ENCODE results near the gene MYO1A.

The MYO1A gene

DNA sequence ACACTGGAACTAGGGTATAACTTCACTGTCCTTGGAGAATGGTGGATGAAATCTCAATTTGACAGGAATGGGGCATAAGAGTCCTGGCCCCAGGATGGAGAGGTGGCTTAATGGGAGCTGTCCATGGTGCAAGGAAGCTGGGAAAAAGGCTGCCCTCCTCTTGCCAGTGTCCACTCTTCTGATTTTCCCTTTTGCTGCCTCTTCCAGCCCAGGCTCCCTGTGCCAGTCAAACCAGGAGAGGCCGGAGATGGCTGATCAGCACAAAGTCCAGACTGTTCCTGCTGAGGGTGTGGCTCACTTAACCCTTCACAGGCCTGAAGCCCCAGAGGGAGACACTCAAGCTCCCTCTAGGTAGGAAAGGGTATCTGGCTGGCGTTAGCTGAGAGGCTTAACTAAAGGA lies at the start of gene MYO1A:
Gene MYO1A, minus strand, starts transcription at position 240 of the 400 bp plus-strand sequence. CDS start 1,806 bp downstream, outside the sequence.
- peak; percentile 35 for DNase-seq (ENCODE audit: low spot score)

DNA sequence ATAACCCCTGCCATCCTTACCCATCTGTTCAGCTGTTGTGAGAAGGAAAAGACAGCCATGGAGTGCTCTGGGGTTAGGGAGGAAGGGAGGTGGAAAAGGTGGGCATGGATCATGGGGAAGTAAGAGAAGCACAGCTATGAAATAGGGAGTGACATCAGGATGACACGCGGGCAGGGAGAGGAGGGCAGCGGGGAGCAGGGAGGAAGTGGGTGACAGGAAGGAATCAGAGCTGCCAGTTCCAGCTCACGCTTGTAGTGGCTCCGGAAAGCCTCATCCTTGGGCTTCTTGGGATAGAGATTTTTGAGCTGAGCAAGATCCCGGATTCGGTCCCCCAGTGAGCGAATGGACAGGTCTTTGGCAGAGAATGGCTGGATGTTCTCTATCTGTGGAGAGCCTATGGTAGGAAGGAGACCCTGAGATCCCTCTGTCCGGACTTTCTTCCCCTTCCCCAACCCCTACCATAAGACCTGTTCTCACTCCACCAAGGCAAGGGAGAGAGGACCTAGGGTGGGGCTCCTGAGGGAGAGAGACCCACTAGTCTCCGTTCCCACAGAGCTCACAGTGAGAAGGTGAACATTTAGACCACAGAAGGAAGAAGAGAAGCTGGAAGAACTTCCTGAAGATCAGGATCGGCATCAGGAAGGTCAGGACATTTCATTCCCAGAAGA lies 49.3 kb upstream of the MYO1A start:
- DNase-seq (ENCODE audit: low spot score): no peak

DNA sequence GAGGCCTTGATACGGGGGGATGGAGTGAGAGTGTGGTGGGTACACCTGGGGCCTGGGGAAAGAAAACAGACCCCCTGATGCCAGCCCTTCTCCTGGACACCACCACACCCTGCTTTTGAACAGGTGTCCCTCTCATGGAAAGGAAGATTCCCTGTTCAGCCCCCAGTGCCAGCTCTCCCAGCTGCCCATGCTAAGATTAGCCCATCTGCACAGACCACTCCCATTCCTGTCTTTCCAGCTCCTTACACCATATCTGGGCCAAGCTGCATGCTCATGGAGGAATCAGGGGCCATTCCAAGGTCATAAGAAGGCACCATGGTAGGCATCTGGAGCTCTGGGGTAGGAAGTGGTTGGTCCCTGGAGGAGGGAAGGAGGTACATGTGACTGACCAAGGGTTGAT lies 48.6 kb upstream of the MYO1A start:
- no peak for DNase-seq (ENCODE audit: low spot score)

DNA sequence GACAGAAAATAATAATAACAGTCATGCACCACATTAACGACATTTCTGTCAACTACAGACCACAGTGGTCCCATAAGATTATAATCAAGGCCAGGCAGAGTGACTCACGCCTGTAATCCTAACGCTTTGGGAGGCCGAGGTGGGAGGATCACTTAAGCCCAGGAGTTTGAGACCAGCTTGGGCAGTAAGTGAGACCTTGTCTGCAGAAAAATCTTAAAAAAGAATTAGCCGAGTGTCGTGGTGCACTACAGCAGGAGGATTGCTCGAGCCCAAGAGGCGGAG lies 47.6 kb upstream of the MYO1A start:
- no peak for DNase-seq (ENCODE audit: low spot score)

DNA sequence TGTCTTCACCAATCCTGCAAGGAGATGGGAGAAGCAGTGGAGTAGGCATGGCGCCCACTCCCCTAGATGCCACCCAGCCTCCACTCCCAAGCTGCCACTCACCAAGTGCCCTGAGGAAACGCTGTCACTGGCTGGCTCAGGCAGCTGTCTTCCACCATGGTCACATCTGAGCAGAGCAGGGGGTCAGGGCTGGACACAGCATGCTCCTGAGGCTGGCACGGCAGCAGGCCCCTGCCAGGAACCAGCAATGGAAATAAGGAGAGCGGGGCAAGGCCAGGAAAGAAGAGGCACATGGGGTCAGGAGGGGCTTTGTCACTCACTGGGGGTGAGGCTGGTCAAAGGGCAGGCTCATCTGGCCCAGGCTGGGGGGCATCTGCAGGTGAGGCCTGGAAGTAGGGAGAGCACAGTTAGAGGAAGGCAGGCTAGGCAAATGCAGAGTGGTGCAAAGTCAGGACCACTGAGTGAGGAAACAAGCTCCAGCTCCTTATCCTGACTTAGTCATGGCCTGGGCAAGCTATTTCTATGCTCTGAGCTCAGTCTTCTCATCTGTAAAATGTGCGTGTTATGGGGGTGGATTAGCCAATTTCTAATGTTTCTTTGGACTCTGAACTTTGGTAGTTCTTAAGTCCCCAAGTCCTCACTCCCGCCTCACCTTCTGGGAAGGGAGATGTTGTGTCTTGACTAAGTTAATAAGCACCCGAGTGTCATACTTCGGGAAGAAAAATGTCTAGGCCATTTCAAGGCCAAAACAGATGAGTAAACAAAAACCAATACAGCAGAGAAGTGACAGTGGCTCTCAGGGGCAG lies 47.0 kb upstream of the MYO1A start:
- no peak for DNase-seq (ENCODE audit: low spot score)

DNA sequence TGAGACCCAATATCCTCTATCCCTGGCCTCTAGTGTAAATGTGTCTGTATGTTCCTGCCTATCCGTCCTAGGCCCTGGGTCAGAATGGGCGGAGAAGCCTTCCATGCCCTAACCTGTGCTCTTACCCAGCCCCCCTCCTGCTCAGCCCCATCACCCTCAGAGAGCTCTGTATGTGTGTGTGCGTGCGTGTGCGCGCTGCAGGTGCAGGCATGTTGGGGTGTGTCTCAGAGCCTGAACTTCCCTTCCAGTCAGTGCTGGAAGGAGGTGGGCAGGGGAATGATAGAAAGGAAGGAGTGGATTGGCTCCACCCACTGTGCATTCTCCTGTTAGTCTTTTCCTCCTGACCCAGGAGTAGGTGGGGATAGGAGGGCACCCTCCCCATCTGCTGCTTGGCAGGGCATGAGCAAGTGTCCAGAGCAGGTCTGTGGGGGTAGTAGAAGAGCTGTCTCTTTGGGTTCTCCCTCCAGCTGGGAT lies 46.2 kb upstream of the MYO1A start:
- DNase-seq (ENCODE audit: low spot score): no peak

DNA sequence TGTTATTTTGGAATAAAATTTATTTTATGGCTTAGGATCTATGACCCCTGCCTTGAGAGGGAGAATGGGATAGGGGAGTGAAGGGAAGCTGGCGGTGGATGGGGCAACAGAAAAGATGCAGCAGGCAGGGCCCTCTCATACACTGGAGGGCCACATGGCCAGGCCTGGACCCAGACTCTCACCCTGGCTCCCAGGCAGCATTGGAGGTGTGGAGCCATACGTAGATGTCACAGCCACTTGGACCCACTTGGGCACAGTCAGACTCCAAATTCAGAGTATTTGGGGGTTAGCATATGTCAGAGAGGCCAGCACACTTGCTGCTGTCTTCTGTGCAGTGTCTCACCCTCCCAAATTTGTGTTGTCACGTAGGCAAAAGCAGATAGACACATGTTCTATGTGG lies 45.5 kb upstream of the MYO1A start:
- no peak for DNase-seq (ENCODE audit: low spot score)

DNA sequence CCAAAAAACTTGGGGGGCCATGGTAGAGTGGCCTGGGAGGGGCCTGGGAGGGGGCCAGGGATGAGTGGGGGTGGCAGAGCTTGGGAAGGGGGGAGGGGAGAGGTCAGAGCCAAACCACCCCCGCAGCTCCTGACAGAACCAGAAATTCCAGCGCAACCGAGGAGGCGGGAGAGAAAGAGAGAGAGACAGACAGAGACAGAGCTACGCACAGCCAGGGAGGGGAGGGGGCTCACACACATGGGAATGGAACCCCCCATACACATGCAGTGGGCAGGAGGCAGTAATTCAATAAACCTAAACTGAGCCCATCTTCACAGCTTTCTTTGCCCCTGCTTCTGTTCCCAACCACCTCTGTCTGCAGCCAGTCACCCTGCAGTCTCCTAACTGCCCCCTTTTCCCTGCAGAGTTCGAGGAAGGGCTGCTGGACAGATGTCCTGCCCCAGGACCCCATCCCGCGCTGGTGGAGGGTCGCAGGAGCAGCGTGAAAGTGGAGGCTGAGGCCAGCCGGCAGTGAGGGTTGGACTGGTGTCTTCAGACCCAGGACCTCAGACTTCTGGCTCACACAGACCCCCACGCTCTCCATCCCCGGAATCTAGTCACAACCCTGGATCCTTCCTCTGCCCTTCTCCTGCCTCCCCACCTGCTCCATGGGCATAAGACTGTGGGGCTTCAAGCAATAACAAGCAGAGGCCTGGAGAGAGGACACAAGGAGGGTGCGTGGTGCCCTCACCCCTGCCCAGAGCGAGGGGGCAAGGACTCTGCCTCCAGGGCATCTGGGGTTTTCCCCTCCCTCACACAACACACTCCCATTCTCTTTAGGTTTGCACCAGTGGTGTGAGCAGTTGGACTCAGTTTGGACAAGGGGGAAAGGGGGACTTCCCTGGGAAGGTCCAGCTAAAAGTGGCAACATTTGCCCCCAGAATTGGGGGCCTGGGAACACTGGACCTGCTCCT lies 44.6 kb upstream of the MYO1A start:
- no peak for DNase-seq (ENCODE audit: low spot score)

DNA sequence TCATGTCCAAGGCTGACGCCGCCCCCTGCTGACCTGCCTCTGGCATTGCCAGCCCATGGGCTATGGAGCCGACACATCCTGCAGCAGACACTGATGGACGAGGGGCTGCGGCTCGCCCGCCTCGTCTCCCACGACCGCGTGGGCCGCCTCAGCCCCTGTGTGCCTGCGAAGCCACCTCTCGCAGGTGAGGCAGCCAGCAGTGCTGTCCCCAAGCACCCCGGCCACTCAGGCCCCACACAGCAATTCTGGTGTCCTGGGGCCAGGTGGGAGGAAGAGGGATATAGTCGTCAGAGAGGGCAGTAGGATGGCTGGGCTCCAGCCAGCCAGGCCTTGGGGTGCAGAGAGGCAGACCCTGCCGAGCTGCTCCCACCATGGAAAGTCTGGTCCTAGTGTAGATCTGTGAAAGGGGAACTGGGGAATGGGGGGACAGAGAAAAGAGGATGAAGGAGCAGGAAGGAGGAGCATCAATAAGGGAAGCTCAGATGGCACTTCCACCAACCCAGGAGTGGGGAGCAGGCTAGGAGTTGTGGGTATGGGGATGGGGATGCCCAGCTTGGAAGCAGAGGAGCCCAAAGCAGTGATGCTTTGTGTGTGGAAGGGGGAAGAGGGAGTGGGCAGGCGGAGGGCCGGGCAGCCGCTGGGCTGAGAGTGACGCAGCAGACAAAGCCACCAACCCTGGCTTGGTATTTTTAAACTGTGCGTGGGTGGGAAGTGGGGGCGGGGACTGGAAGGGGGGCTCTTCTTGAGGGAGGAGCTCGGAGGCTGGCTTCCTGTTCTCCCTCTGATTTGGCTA lies 43.7 kb upstream of the MYO1A start:
- peak; percentile 75 for DNase-seq (ENCODE audit: low spot score)

DNA sequence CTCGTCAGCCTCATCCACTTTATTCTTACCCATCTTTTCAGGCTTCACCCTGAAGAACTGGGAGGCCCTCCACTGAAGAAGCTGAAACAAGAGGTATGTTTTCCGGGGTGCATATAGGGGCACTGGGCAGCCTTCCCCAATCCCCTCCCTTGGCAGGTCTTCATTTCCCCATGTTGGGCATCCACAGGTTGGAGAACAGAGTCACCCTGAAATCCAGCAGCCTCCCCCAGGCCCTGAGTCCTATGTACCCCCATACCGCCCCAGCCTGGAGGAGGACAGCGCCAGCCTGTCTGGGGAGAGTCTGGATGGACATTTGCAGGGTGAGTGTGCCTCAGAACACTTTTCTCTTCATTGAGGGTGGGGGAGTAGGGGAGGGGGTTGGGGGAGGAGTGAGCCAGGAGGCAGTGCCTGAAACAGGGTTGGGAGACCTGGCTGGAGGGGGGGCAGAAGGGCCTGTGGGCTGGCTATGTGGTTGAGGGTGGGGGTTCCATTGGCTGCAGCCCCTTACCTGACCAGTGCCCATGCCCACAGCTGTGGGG lies 43.0 kb upstream of the MYO1A start:
- DNase-seq (ENCODE audit: low spot score): no peak

DNA sequence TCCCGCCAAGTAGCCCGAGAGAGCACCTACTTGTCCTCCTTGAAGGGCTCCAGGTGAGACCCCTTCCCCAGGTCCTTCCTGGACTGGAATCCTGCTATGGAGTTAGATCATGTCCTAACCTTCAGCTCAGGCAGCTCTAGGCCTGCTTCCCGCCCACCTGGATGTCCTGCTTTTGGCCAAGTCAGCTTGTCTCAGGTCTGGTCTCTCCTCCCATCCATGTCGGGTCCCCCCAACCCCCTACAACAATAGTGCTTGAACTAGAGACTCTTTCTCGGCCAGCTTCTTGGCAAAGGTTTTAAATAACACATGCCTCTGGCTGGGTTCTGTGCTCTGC lies 42.6 kb upstream of the MYO1A start:
- no peak for DNase-seq (ENCODE audit: low spot score)

DNA sequence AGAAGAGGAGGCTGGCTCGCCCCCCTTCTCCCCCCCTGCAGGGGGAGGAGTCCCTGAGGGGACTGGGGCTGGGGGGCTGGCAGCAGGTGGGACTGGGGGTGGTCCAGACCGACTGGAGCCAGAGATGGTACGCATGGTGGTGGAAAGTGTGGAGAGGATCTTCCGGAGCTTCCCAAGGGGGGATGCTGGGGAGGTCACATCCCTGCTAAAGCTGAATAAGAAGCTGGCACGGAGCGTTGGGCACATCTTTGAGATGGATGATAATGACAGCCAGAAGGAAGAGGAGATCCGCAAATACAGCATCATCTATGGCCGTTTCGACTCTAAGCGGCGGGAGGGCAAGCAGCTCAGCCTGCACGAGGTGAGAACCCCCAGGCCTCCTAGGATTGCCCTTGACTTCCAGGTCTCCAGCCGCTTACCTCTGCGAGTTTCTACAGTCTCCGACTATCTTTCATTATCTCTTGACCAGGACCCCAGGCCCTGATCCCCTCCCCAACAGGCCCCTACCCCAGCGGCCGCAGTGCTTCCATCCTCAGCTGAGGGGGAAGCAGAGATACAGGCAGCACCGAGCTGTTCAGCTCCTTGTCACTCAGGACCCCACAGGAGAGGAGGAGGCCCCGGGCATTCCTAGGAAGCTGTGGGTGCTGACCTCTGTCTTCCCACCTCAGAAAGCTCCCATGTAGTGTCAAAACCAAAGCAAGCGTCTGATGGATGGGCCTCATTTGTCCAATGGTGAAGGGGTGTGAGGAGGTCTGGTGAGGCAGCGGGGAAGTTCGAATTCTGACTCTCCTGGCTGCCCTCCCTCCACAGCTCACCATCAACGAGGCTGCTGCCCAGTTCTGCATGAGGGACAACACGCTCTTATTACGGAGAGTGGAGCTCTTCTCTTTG lies 42.0 kb upstream of the MYO1A start:
- no peak for DNase-seq (ENCODE audit: low spot score)

DNA sequence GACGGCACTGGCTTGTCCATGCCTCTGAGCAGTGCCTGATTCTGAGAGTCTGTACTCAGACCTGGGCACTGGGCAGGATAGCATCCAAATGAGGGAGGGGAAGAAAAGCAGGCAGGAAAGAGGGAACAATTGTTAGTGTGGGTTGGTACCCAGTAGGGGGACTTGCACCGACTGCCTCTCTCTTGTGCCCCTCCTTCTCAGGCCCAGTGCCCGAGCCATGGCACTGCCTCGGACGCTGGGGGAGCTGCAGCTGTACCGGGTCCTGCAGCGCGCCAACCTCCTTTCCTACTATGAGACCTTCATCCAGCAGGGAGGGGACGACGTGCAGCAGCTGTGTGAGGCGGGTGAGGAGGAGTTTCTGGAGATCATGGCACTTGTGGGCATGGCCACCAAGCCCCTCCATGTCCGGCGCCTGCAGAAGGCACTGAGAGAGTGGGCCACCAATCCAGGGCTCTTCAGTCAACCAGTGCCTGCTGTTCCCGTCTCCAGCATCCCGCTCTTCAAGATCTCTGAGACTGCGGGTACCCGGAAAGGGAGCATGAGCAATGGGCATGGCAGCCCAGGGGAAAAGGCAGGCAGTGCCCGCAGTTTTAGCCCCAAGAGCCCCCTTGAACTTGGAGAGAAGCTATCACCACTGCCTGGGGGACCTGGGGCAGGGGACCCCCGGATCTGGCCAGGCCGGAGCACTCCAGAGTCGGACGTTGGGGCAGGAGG lies 41.2 kb upstream of the MYO1A start:
- DNase-seq (ENCODE audit: low spot score): no peak

DNA sequence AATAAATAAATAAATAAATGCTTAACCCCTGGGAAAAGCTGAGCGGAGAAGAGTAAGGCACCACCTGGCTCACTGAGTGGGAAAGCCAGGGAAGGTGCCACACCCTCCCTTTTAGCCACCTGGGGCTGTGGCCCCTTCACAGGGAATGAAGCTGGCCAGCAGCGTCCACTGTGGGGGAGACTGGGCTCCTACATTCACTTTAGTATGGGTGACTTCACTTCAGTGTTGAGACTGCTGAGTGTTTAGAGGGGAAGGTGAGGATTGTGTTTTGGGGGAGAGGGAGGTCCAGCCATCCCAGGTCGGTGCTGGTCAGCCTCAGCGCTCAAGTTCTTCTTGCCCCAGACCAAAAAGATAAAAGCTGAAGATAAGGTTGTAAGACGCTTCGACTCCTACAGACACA lies 40.6 kb upstream of the MYO1A start:
- DNase-seq (ENCODE audit: low spot score): no peak

DNA sequence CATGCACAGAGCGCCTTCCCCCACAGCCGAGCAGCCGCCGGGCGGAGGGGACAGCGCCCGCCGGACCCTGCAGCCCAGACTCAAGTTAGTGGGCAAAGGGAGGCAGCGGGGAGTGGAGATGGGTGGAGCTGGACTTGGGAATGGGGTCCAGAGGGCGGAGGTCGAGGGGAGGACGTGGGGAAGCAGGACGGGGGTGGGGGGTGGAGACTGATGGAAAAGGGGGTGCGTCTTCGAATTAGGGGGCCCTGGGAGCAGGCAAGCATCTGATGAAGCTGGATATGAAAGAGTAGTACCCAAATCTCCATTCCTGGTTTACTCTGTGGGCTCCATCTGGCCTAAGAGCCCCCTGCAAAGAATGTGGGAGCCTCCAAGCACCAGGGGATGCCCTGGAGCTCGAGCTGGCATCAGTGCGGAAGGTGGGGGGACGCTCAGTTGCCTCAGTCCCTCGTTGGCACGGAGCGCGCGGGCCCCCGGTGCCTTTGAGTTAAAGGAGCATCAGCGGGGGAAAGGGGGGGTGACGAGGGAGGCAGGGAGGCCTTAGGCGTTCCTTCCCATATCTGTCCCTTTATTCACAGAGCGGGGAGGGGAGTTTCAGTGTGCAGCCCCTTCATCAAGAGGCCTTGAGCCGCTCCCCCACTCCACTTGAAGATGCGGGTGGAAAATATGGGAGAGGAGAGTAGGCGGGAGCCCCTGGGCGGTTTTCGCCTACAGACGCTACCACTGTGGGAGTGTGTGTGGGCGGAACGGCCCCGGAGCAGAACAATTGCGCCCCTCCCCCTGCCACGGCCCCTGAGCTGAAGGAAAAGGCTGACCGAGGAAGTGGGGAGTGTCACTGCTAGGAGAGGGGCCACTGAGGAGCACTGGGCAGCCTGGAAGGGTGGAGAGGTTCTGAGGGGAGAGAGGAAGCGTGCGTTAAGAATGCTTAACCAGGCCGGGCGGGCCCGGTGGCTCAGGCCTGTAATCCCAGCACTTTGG lies 39.6 kb upstream of the MYO1A start:
- DNase-seq (ENCODE audit: low spot score): no peak

DNA sequence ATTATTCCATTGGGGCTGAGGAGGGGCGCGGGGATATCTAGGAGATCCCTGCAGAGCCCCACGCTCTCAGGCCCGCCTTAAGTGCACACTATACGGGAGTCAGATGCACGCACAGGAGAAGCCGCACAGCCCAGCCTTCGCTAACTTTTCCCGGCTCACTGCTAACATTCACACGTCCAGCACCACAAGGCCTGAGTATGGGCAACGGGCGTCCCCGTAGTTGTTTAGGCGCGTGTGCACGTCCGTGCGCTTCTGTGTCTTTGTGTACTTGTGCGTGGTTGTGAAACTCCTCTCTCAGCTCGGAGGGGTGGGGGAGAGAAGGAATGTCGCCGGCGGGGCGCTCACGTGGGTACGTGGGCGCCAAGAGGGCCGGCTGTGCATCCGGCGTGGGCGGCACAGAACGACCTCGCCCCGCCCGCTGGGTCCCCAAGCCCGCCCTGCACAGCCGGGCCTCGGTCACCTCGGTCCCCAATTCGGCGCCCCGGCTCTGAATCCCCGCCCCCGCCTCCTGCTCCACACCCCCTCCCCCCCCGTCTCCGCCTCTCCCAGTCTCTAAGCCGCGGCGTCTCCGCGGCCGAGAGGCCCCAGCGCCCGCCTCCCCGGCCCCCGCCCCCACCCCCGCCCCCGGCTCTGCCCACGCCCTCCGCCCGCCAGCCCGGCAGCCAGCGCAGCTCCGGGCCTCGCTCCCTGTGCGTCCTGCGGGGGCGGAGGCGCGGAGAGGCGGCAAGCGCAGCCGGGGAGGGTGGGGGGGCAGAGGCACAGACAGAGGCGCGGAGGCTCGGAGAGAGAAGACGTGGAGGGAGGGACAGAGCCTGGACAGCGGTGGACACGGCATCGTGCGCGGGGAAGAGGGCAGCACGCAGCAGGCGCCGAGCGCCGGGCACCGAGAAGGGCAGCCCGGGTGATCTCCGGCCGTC lies 38.7 kb upstream of the MYO1A start, which contains the start of gene NAB2:
Gene NAB2, plus strand, starts transcription at position 761 of the 917 bp plus-strand sequence. CDS start 158 bp downstream, outside the sequence.
- peak; percentile 88 for DNase-seq (ENCODE audit: low spot score)

DNA sequence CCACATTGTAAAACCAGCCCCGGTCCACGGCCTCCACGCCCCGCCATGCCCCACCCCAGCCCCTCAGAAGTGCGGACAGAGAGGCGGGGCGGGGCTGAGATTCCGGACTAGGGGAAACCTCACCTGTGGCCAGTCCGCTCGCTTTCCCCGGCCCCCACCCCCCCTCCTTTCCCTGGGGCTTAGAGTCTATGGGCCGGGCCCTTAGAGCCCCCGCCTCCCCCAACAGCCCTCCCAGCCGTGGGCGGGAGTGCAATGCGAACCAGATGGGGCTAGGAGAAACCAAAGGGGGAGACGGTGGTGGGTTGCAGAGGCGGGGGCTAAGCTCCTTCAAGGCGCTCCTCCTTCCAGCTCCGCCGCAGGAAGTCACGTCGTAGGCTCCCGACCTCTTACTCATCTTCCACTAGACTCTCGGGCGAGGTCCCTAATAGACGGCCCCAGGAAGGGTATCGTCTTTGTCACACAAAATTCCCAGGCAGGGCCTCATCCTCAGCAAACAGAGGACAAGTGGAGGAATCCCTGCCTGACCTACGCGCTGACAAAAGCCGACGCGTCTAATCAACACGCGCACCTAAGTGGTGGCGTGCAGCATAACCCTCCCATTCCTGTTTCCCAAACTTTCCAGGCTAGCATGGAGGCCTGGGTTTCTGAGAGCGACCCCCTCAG lies 37.9 kb upstream of the MYO1A start:
- peak; percentile 69 for DNase-seq (ENCODE audit: low spot score)
